T follicular helper cell (primary cell): Measurements from ENCODE around the gene ECM2.

Source experiments
- DNase-seq: peaks from one replicate; pipeline ENCODE4 v3.0.0-alpha.2; 2020; ENCODE audit warnings: low read depth

ECM2 gene

GRCh38 chr9:92500725-92501124 lies 35.1 kb downstream of the ECM2 start:
- DNase-seq, result no peak

DNA sequence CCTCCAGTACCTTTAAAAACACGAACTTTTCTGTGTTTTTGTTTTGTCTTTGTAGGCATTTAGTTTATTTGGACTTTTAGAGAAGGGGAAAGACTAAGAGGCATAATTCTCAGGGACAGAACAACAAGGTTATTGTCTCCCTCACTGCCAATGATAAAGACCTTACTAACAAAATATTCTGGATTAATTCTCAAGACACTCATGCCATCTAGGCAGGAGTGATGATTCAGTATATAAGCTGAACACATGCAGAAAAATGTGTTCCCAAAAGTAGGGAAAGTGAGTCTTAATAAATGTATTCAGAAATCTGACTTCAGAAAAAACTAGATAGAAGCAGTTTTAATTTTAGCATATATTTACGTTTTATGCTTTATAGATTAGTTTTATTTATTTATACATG lies 36.1 kb downstream of the ECM2 start:
- no peak for DNase-seq

- no peak for DNase-seq
These were observed 39.2 kb downstream of the ECM2 start for GRCh38 chr9:92496396-92497176.

GRCh38 chr9:92494856-92495255 lies 40.9 kb downstream of the ECM2 start:
- DNase-seq, result no peak

GRCh38 chr9:92493749-92494387 lies 41.9 kb downstream of the ECM2 start:
- no peak for DNase-seq

GRCh38 chr9:92492781-92493401 lies 42.9 kb downstream of the ECM2 start:
- no peak for DNase-seq

DNA sequence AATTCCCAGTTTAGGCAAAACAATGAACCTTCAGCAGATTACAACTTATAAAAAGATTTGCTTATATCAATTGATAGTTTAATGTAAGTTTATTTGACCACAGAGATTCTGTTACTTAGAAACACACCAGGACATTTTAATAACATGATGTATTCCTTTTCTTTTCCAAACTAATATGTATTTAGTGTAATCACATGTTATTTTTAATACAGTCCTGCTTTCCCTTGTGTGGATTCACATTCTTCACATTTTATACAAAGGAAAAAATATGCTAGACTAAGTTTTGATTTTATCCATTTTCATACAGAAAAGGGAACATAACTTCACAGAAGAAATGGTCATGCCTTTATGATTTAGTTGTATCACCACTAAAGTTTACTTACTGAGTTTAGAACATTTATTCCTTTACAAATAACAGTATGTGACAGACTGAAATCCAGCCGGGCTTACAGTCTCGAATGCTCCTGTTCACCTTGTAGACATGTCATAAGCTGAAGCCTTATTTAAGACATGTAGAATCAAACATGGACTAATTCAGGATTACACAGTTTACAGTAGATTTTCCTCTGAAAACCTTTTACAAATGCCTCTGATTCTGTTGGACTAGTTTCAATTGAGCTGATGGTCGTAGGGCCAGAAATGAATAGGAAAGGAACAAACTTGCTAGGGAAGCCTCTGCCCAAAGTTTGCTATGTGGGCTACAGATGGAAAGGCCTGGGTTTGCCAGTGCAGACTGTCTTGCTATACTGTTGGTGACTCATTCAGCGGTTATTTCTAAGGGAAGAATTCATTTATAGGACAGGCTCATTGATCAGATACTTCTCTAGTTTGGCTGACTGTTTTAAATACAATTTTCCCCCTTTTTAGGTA lies 46.9 kb downstream of the ECM2 start:
- no peak for DNase-seq

GRCh38 chr9:92486371-92486770 lies 49.4 kb downstream of the ECM2 start:
- DNase-seq, result no peak

- no peak for DNase-seq
These were observed 51.2 kb downstream of the ECM2 start for GRCh38 chr9:92484563-92484962.

DNA sequence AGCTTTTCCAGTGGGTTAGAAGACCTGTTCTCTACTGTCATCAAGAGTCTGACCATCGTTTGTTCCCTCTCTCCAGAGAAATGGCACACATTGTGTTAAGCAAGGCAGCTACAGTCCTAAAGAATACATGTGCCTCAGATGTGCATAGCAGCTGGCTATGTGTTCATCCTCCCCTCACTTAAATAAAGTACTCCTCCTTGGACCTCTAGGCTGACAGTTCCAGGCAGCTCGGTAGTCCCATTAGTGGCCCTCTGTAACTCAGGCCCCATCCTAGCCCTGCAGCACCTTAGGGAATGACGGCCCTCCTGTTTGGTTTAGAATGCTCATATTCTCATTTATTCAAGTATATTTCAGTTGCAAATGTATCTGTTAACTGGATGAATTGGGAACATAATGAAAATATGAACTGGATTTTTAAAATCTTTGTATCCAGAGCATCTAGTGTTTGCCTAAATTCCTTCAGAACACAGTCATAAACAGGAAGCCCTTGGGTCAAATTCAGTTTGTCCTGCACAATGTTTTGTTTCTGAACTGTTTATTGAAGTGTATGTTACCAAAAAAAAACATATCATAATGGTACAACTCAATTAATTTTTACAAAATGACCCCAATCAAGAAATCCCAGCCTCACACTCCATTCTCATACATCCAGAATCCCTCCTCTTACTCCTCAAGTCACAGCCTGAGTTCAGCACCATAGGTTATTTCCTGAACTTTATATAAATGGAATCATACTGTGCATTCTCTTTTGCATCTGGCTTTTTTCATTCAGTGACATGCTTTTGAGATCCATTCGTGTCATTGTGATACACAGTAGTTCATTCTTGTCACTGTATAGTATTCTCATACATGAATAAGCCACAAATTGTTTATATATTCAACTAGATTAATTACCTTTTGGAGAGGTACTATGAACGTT lies 51.9 kb downstream of the ECM2 start:
- no peak for DNase-seq

- no peak for DNase-seq
These were observed 53.0 kb downstream of the ECM2 start for GRCh38 chr9:92482805-92483204.

DNA sequence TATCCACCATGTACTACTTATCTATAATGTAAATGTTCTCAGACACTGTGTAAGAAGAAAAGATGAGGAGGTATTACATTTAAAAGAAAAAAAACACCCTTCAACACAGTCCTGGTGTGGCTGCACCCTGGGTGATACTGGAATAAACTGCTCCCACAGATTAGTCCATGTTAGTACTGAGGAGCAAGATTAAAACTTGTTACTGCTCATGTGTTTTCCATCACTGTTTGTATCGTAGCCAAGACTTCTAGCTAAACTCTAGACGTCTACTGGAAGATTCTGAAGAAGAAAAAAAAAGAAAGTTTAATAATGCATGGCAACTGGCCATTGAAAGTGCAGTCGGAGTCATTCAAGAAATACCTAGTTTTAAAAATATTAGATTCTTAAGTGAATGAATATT lies 53.5 kb downstream of the ECM2 start, which contains the start of gene ASPN:
Gene ASPN (minus strand): TSS at position 178 of the 400 bp plus-strand sequence.
- DNase-seq, result no peak

DNA sequence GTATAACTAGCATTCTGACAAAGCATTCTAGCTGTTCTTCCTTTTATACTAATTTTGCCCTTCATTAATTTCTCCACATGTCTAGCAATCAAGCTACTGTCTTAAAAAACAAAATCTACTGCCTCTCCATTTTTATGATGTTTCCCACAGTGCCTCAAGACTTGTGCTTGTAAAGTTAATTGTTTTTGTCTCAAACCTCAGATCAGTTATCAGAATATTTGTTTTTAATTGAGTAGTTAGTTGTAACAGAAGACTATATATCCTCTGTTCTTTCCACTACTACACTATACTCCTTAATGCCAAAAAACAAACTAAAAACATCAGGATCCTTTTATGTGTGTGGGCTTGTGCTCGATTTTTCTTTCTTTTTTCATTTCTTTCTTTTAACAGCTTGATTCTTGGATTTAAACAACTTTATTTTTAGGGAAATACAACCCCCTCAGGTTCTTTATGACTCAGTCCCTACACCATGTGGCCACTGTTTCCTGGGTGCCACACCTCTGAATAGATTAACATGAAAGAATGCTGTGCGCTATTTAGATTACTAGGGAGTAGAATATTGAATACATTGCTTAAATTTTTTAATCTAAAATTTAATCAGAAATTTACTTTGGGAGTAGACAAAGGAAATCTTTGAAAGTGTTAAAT lies 54.7 kb downstream of the ECM2 start:
- DNase-seq, result no peak

DNA sequence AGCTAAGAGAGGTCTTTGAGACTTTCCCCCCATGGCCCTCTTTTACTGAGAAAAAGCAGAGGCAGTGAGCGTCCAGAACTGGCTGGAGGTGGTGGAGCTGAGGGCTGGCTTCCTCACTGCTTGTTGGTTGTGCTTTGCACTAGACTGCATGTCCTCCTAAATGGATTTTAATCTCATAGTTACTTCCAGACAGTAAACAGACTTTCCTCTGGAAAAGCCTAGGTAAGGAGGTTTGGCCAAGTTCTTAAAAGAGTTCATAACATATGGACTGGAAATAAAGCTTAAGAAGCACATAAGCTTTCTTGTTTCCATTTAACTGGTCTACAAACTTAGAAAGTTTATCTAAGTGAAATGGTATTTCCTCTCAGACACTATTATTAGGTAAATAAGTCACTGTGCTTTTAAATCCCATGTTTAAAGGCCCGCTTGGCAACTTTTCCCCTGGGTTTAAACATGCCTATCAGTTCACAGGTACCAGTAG lies 55.5 kb downstream of the ECM2 start:
- no peak for DNase-seq

DNA sequence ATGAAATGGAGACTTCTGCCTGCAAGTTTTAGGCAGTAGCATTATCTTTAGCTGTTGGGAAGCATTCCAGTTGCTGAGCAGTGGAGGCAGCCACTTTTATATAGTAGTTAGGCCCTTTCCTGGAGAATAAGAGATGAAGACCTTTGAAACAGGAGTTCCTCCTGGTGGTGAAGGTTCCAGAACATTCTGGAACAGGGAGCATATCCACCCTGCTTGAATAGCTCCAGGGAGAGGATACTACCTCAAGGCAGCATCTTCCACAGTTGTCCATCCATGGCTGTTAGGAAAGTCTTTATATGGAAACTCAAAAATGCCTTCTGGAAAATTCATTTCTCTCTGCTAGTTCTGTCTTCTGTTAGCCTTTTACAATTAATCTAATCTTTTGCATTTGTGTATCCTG lies 56.4 kb downstream of the ECM2 start:
- no peak for DNase-seq

- DNase-seq, result no peak
These were observed 57.0 kb downstream of the ECM2 start for GRCh38 chr9:92478783-92479182.

- no peak for DNase-seq
These were observed 58.8 kb downstream of the ECM2 start for GRCh38 chr9:92476962-92477361.

GRCh38 chr9:92474587-92474986 lies 61.2 kb downstream of the ECM2 start:
- no peak for DNase-seq

- no peak for DNase-seq
These were observed 67.6 kb downstream of the ECM2 start for GRCh38 chr9:92468206-92468605.

DNA sequence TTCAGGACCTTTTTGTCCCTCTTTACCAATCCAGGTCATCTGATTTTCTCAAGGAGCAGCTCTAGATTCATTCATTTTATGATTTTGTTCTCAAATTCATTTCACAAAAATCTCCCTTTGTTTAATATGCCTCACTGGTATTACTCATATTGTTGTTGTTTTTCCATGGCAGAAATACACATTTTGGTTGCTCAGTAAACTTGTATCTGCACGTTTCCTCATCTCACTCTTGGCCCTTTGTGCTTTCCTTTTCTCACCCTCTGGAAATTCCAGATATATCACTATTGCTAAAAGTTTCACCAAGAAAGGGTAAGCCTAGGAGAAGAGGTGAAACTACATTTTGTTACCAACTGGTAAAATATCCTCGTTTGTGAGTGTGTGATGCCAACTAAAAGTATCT lies 68.3 kb downstream of the ECM2 start:
- no peak for DNase-seq
